Karpas-422 (cell line): ENCODE data around the gene EXOSC2. TPM values are rescaled to one million over a fixed set of nuclear protein-coding genes. Genes with fewer than 3 reads are reported as not detected.

Experiments used
- DNase-seq: peaks from one replicate; pipeline ENCODE4 v3.0.0-alpha.2; 2015
- H2AFZ ChIP-seq: fragments of 200-600 bp; sonication (generic); 2 replicates; pipeline ENCODE4 v1.6.1; 2014; ENCODE audit warnings: antibody characterized with exemption, low read length, mixed read lengths
- H3K27ac ChIP-seq: fragments of 200-600 bp; sonication (generic); 2 replicates; pipeline ENCODE4 v1.5.1; 2014; ENCODE audit warnings: mild to moderate bottlenecking, low read length, moderate library complexity
- H3K27me3 ChIP-seq: fragments of 200-600 bp; sonication (generic); 2 replicates; pipeline ENCODE4 v1.6.1; 2014; ENCODE audit warnings: low read length, mixed read lengths
- H3K36me3 ChIP-seq: fragments of 200-600 bp; sonication (generic); 2 replicates; pipeline ENCODE4 v1.6.1; 2014; ENCODE audit warnings: low read length, mixed read lengths; ENCODE audit not compliant: insufficient read depth
- H3K4me1 ChIP-seq: fragments of 200-600 bp; sonication (generic); 2 replicates; pipeline ENCODE4 v1.6.1; 2014; ENCODE audit warnings: mild to moderate bottlenecking, low read length, mixed read lengths
- H3K4me2 ChIP-seq: fragments of 200-600 bp; sonication (generic); 2 replicates; pipeline ENCODE4 v1.6.1; 2014; ENCODE audit warnings: low read length, low read depth, mild to moderate bottlenecking; ENCODE audit not compliant: poor library complexity, severe bottlenecking
- H3K4me3 ChIP-seq: fragments of 200-600 bp; sonication (generic); 2 replicates; pipeline ENCODE4 v1.5.1; 2014; ENCODE audit warnings: mild to moderate bottlenecking, antibody characterized with exemption, low read length, mixed read lengths
- H3K79me2 ChIP-seq: fragments of 200-600 bp; sonication (generic); 2 replicates; pipeline ENCODE4 v1.6.1; 2014; ENCODE audit warnings: mild to moderate bottlenecking, low read length, mixed read lengths
- H3K9ac ChIP-seq: fragments of 200-600 bp; sonication (generic); 2 replicates; pipeline ENCODE4 v1.6.0; 2014; ENCODE audit warnings: low read length
- H3K9me2 ChIP-seq: fragments of 200-600 bp; sonication (generic), shearing (Covaris generic); replicated peaks from 2 replicates; pipeline ENCODE4 v1.6.0; 2014; ENCODE audit warnings: mild to moderate bottlenecking, low read length, moderate library complexity; ENCODE audit not compliant: insufficient read depth
- H3K9me3 ChIP-seq: fragments of 300-700, 200-600 bp; sonication (generic); 2 replicates; pipeline ENCODE4 v1.6.1; 2014; ENCODE audit warnings: low read length, mixed read lengths
- H4K20me1 ChIP-seq: fragments of 200-600 bp; sonication (generic); 2 replicates; pipeline ENCODE4 v1.6.1; 2014; ENCODE audit warnings: mild to moderate bottlenecking, antibody characterized with exemption, low read length, low read depth; ENCODE audit not compliant: insufficient read depth
- total RNA-seq: library from RNA; depleted of rRNA; stranded (reverse); fragments of >200 nt; shearing (Covaris generic); gene quantifications from 2 replicates; pipeline ENCODE4 v1.2.3, GENCODE V29; 2014; ENCODE audit warnings: low replicate concordance

Gene EXOSC2
- total RNA-seq, 1 experiment from 2014 or later, result 14.6 TPM

DNA sequence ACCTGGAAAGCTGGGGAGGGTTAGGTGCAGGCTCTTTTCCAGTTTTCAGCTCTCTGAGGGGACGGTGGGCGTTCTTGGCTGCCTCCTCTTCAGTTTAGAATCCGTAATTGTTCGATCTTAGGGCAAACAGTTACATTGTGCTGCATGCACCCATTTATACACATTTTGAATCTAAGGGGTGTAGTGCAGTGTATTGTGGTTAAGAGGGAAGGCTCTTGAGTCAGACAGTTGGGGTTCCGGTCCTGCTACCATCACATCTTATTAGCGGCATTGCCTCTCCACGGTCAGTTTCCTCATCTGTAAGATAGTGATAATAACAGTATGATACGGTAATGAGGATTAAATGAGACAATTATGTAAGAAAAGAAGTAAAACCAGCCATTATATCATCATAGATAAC, 625 bp downstream of the EXOSC2 start:
- H3K27me3 ChIP-seq, result no peaks in the 10 kb centered on the region

DNA sequence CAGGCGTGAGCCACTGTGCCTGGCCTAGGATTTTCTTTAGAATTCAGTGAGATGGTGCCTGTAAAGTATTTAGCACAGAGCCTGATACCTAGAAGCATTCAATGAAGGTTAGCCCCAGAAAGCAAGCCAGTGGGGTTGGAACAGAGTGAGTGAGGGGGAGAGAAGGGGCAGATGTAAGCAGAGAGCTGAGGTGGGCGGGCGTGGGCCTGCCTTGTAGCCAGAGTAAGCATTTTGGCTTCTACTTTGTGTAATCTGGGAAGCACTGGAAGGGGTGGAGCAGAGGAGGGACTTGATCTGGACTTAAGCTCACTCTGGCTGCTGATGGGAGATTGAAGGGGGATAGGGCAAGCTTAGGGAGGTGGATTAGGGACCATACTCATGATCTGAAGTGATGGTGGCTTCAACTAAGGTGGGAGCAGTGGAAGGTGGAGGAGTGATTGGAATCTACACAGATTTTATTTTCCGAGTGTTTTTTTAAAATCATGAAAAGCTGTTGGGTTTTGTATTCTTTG, 2.6 kb downstream of the EXOSC2 start:
- H3K9me2 ChIP-seq, result no peaks in the 10 kb centered on the region
- H3K27ac ChIP-seq, result no peak overlapping the region
- H3K4me1 ChIP-seq, result peaks cover 16% of the 10 kb centered on the region
- no peak for DNase-seq
- no peak overlapping the region for H2AFZ ChIP-seq
- H3K9ac ChIP-seq, result no peak overlapping the region
- no peaks in the 10 kb centered on the region for H3K9me3 ChIP-seq
- H3K27me3 ChIP-seq, result no peaks in the 10 kb centered on the region
- peaks cover 54% of the 10 kb centered on the region for H3K79me2 ChIP-seq
- H3K4me3 ChIP-seq, result no peak overlapping the region
- H4K20me1 ChIP-seq, result peaks cover 34% of the 10 kb centered on the region
- H3K36me3 ChIP-seq, result peaks cover 47% of the 10 kb centered on the region
- H3K4me2 ChIP-seq, result no peak overlapping the region

More for the DNA sequence above, 625 bp downstream of the EXOSC2 start:
- peaks cover 30% of the 10 kb centered on the region for H3K4me1 ChIP-seq
- no peak overlapping the region for H2AFZ ChIP-seq
- peak overlapping the region; percentile 89 for H3K9ac ChIP-seq
- H3K27ac ChIP-seq, result peak overlapping the region; percentile 58
- H3K36me3 ChIP-seq, result peaks cover 36% of the 10 kb centered on the region
- peak overlapping the region; percentile 87 for H3K4me2 ChIP-seq
- peaks cover 22% of the 10 kb centered on the region for H4K20me1 ChIP-seq
- H3K4me3 ChIP-seq, result peak overlapping the region; percentile 84
- peak; percentile 63 for DNase-seq
- H3K9me3 ChIP-seq, result no peaks in the 10 kb centered on the region
- H3K9me2 ChIP-seq, result no peaks in the 10 kb centered on the region
- H3K79me2 ChIP-seq, result peaks cover 46% of the 10 kb centered on the region

DNA sequence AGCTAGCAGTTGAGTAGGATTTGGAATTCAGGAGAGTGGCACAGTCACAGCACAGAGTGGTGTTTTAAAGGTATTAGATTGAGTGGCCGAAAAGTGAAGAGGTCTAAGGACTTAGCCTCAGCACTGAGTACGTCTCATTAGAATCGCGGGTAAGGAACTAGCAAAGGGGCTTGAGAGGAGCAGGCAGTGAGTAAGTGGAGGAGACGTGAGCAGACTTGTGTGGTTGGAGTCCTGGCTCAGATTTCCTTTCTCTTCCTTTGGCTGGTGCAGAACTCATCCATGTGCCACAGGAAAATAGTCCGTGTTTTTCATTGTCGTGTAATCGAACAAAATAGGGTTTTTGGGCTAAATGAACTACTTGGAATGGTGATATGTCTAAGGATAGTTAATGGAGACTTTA, 3.4 kb downstream of the EXOSC2 start:
- peaks cover 61% of the 10 kb centered on the region for H3K79me2 ChIP-seq
- H3K4me1 ChIP-seq, result peaks cover 16% of the 10 kb centered on the region
- no peak overlapping the region for H2AFZ ChIP-seq
- no peaks in the 10 kb centered on the region for H3K27me3 ChIP-seq
- peaks cover 42% of the 10 kb centered on the region for H4K20me1 ChIP-seq
- H3K4me2 ChIP-seq, result no peak overlapping the region
- peaks cover 55% of the 10 kb centered on the region for H3K36me3 ChIP-seq
- H3K27ac ChIP-seq, result no peak overlapping the region
- no peaks in the 10 kb centered on the region for H3K9me2 ChIP-seq
- no peaks in the 10 kb centered on the region for H3K9me3 ChIP-seq
- no peak overlapping the region for H3K4me3 ChIP-seq
- DNase-seq, result no peak
- H3K9ac ChIP-seq, result no peak overlapping the region

DNA sequence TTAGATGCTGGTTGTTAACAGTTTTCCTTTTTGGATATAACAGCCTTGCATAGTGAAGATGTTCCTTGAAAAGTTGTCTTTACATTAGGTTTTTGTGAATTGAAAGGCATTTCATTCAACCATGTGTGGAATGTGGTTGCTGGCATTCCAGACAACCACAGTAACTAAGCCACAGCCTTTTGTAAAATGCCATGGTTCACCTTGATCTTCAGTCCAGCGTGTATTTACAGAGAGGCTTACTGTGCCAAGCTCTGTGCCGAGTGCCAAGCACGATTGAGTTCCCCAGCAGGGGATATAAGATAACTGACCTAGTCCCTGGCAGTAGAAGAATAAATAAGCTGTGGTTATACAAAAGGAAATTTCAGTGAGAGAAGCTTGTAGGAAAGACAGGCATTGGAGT, 4.9 kb downstream of the EXOSC2 start:
- Histone ChIP-seq H3K27me3 (no peaks in the 10 kb centered on the region), H3K9me3 (no peaks in the 10 kb centered on the region), H2AFZ (no peak overlapping the region), H3K27ac (no peak overlapping the region), H3K36me3 (peaks cover 69% of the 10 kb centered on the region), H4K20me1 (peaks cover 50% of the 10 kb centered on the region), H3K9ac (no peak overlapping the region), H3K79me2 (peaks cover 66% of the 10 kb centered on the region), H3K4me2 (no peak overlapping the region), H3K4me1 (peaks cover 10% of the 10 kb centered on the region), H3K9me2 (no peaks in the 10 kb centered on the region), H3K4me3 (no peak overlapping the region)
- DNase-seq, result no peak

DNA sequence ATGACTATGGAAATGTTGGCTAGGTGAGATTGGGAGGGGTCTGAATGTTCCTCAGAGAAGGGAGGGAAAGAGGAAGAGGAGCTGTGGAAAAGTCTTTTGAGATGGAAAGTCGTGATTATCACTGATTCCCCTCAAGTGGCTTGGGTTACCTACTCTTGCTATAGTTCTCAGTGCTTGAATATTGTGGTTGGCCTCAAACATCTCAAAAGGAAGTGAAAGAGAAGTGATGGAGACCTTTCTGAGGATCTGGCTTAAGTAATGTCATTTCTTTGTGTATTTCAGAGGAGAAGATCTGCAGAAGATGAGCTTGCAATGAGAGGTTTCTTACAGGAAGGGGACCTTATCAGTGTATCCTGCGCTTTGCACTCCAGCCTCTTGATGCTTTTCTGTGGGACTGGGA, 5.5 kb downstream of the EXOSC2 start:
- Histone ChIP-seq H3K9me3 (no peaks in the 10 kb centered on the region), H3K79me2 (peaks cover 61% of the 10 kb centered on the region), H3K9me2 (no peaks in the 10 kb centered on the region), H3K27me3 (no peaks in the 10 kb centered on the region), H3K4me3 (no peak overlapping the region), H3K36me3 (peaks cover 74% of the 10 kb centered on the region), H2AFZ (no peak overlapping the region), H4K20me1 (peaks cover 50% of the 10 kb centered on the region), H3K9ac (no peak overlapping the region), H3K4me2 (no peak overlapping the region), H3K4me1 (peaks cover 10% of the 10 kb centered on the region), H3K27ac (no peak overlapping the region)
- DNase-seq, result no peak

DNA sequence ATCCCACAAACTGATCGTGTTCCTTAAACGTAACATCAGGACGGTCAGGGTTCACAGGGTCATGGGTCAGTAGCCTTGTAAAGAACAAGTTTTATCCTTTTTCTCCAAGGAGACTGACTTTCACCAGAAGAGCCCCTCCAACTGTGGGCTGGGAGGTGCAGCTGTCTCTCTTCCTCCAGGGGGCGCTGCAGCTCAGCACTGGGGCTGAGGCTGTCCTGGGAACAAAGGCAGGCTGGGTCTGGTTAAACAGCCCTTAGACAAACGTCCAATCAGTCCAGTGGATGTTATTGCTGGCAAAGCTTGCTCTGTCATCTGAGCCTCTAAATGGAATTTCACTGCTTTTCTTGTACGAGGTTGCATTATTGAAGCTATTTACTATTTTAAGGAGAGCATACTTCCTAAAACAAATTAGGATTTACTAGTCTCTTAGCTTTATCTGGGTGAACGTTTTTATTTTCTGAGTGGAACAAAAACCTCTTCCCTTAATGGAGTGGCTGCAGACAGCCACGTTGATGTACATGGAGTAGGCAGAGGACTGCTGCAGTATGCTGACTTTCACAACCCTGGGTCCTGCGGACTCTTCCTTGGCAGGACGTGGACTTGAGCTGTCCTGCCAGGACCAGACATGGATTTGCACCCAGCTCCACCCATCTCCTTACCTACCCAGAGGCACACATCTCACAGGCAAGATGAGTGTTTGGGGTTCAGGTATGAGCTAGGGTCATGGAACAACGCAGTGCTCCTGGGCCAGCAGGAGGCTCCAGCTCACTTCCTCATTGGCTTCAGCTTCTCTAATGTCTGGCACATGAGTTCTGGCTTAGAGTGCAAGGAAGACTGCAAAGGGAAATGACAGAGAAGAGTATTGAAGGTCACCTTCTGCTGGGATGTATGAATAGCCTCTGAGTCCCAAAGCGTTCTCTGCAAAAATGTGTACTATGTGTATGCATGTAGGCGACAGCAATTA, 7.8 kb downstream of the EXOSC2 start:
- Histone ChIP-seq H3K27me3 (no peaks in the 10 kb centered on the region), H2AFZ (no peak overlapping the region), H3K4me3 (no peak overlapping the region), H3K36me3 (peaks cover 66% of the 10 kb centered on the region), H3K27ac (no peak overlapping the region), H3K9me3 (no peaks in the 10 kb centered on the region), H3K4me2 (no peak overlapping the region), H3K9me2 (no peaks in the 10 kb centered on the region), H3K4me1 (no peaks in the 10 kb centered on the region), H4K20me1 (peaks cover 33% of the 10 kb centered on the region), H3K9ac (no peak overlapping the region), H3K79me2 (peaks cover 38% of the 10 kb centered on the region)
- DNase-seq, result peak; percentile 87

DNA sequence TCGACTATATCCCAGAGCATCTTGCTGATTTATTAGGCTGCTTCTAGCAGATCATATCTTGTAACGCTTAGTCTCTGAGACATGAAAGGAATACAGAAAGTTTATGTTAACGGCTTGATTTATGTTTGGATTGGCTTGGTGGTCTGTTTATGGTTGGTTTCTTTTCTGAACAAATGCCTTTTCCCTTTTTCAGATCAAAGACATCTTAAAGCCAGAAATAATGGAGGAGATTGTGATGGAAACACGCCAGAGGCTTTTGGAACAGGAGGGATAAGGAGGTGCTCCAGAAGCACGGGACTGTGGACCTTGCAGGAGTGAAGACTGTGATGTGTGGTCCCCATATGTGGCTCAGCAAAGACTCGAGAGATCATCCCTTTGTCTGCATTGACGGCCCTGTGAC, 9.9 kb downstream of the EXOSC2 start:
- DNase-seq, result no peak
- H3K36me3 ChIP-seq, result peaks cover 47% of the 10 kb centered on the region
- H3K9me2 ChIP-seq, result no peaks in the 10 kb centered on the region

DNA sequence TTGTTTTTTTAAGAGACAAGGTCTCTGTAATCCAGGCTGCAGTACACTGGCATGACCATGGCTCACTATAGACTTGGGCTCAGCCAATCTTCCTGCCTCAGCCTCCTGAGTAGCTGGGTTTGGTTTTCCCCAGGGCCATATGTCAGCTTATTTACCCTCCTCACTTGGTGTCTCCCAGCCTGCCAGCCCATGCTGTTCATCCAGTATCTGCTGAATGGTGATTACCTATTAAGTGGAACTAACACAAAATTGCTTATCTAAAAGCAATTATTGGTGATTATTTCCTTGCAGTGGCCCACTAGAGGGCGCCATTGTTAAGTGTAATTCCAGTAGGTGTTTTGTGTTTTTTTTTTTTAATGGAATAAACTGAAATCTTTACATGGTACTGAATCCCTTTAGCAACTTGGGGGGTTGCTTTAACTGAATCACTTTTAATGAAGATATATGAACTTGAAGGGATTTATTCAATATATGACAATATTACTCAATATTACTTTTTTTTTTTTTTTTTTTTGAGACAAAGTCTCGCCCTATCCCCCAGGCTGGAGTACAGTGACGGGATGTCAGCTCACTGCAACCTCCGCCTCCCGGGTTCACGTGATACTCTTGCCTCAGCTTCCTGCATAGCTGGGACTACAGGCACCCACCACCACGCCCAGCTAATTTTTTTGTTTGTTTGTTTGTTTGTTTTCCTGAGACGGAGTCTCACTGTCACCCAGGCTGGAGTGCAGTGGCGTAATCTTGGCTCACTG, 13.8 kb downstream of the EXOSC2 start:
- no peak overlapping the region for H3K27ac ChIP-seq
- H3K9me2 ChIP-seq, result no peaks in the 10 kb centered on the region
- H2AFZ ChIP-seq, result no peak overlapping the region
- peaks cover under 1% of the 10 kb centered on the region; the same call in 1 of the 2 replicates for H3K79me2 ChIP-seq
- no peaks in the 10 kb centered on the region for H3K27me3 ChIP-seq
- no peaks in the 10 kb centered on the region for H3K9me3 ChIP-seq
- peaks cover 4% of the 10 kb centered on the region for H3K4me1 ChIP-seq
- peak; percentile 87 for DNase-seq
- no peak overlapping the region for H3K9ac ChIP-seq
- peaks cover 9% of the 10 kb centered on the region; the same call in 1 of the 2 replicates for H4K20me1 ChIP-seq
- peaks cover 19% of the 10 kb centered on the region for H3K36me3 ChIP-seq
- H3K4me2 ChIP-seq, result no peak overlapping the region
- no peak overlapping the region for H3K4me3 ChIP-seq

More for the DNA sequence above, 9.9 kb downstream of the EXOSC2 start:
- H4K20me1 ChIP-seq, result peaks cover 33% of the 10 kb centered on the region
- no peak overlapping the region for H3K9ac ChIP-seq
- H3K27me3 ChIP-seq, result no peaks in the 10 kb centered on the region
- no peak overlapping the region for H3K4me3 ChIP-seq
- H3K4me1 ChIP-seq, result no peaks in the 10 kb centered on the region
- no peaks in the 10 kb centered on the region for H3K9me3 ChIP-seq
- H3K27ac ChIP-seq, result no peak overlapping the region
- H2AFZ ChIP-seq, result no peak overlapping the region
- no peak overlapping the region for H3K4me2 ChIP-seq
- peaks cover 22% of the 10 kb centered on the region for H3K79me2 ChIP-seq
